ENCODE measurements around the gene MFSD12. TPM values are rescaled to one million over a fixed set of nuclear protein-coding genes. Genes with fewer than 3 reads are reported as not detected.

Gene MFSD12
- total RNA-seq, 1 experiment from 2014 or later = 34.5 TPM

DNA sequence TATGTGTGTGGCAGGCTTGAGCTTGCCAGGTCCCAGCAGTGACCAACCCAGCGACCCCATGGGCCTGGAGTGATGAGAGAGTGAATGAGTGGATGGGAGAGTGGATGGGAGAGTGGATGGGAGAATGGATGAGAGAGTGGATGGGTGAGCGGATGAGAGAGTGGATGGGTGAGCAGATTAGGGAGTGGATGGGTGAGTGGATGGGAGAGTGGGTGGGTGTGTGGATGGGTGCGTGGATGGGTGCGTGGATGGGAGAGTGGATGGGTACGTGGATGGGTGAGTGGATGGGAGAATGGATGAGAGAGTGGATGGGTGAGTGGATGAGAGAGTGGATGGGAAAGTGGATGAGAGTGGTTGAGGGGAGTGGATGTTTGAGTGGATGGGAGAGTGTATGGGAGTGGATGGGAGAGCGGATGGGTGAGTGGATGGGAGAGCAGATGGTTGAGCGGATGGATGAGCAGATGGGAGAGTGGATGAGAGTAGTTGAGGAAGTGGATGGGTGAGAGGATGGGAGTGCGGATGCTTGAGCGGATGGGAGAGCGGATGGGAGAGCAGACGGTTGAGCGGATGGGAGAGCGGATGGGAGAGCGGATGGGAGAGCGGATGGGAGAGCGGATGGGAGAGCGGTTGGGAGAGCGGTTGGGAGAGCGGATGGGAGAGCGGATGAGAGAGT is 28.7 kb downstream of the MFSD12 start:
- H3K27ac ChIP-seq (ENCODE audit: low read length) = no peak overlapping the region

DNA sequence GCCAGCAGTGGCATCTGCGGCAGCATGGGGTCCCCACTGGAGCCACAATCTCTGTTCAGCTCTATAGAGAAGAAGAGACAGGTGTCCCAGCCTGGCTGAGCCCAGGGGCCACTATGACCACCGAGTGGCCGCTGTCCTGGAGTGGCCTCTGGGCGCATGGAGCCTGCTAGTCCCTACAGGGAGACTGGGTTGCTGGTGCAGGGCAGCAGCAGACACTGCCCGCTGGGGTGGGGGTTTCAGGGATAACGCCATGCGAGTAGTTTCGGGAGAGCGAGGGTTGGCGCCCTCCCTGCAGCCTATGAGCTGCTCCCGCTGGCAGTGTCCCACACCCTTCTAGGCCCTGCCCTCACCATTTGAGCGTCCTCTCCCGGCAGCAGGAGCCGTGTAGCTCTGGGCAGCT is 29.3 kb downstream of the MFSD12 start:
- no peaks in the 10 kb centered on the region for H3K9me3 ChIP-seq (ENCODE audit: low read length)
- H3K27ac ChIP-seq (ENCODE audit: low read length) = no peak overlapping the region
- H3K9me2 ChIP-seq (replicated peaks; ENCODE audit: insufficient read depth, low read length) = no peaks in the 10 kb centered on the region
- DNase-seq = no peak
- H3K27me3 ChIP-seq (ENCODE audit: low read length) = no peaks in the 10 kb centered on the region
- H3K4me1 ChIP-seq (ENCODE audit: low read length) = no peaks in the 10 kb centered on the region
- H3K36me3 ChIP-seq (ENCODE audit: insufficient read depth, low read length) = no peaks in the 10 kb centered on the region
- H3K4me2 ChIP-seq (ENCODE audit: low read depth, low read length, poor library complexity, severe bottlenecking) = no peak overlapping the region
- H3K4me3 ChIP-seq (ENCODE audit: low read length) = no peak overlapping the region
- no peaks in the 10 kb centered on the region for H4K20me1 ChIP-seq (ENCODE audit: insufficient read depth, low read depth, low read length)
- H2AFZ ChIP-seq (ENCODE audit: low read length) = no peak overlapping the region
- H3K79me2 ChIP-seq (ENCODE audit: low read length) = no peaks in the 10 kb centered on the region
- H3K9ac ChIP-seq (ENCODE audit: low read length) = no peak overlapping the region

More for the DNA sequence above, 28.7 kb downstream of the MFSD12 start:
- Histone ChIP-seq H3K4me2 (ENCODE audit: low read depth, low read length, poor library complexity, severe bottlenecking) (no peak overlapping the region), H2AFZ (ENCODE audit: low read length) (no peak overlapping the region), H3K79me2 (ENCODE audit: low read length) (no peaks in the 10 kb centered on the region), H4K20me1 (ENCODE audit: insufficient read depth, low read depth, low read length) (no peaks in the 10 kb centered on the region), H3K9me2 (replicated peaks; ENCODE audit: insufficient read depth, low read length) (no peaks in the 10 kb centered on the region), H3K4me3 (ENCODE audit: low read length) (no peak overlapping the region), H3K9ac (ENCODE audit: low read length) (no peak overlapping the region), H3K9me3 (ENCODE audit: low read length) (no peaks in the 10 kb centered on the region), H3K36me3 (ENCODE audit: insufficient read depth, low read length) (no peaks in the 10 kb centered on the region), H3K4me1 (ENCODE audit: low read length) (no peaks in the 10 kb centered on the region), H3K27me3 (ENCODE audit: low read length) (no peaks in the 10 kb centered on the region)
- DNase-seq = no peak

DNA sequence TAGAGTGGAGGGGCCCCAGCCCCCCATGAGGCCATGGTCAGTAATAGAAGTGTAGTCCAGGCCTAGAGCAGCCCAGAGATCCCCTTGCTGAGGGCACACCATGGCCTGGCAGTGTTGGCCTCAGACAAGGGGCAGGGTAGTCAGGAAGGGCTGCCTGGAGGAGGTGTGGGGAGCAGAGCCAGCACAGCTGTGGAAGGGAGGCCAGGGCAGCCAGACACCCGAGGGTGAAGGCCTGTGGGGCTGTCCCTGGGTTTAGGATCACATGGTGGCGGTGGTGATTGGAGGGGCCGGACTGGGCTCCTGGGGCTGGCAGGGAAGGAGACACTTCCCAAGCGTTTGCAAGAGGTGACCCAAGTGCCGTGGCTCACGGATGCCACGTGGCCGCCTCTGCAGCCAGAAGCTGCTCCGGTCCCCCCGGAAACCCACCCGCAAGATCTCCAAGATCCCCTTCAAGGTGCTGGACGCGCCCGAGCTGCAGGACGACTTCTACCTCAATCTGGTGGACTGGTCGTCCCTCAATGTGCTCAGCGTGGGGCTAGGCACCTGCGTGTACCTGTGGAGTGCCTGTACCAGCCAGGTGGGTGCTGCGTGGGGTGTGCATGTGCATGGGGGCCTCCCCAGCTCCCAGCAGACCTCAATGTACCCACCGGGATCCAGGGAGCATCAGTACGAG is 30.0 kb downstream of the MFSD12 start:
- Histone ChIP-seq H3K79me2 (ENCODE audit: low read length) (peaks cover under 1% of the 10 kb centered on the region; the same call in 1 of the 2 replicates), H3K9ac (ENCODE audit: low read length) (no peak overlapping the region), H3K27me3 (ENCODE audit: low read length) (no peaks in the 10 kb centered on the region), H3K27ac (ENCODE audit: low read length) (no peak overlapping the region), H3K9me2 (replicated peaks; ENCODE audit: insufficient read depth, low read length) (no peaks in the 10 kb centered on the region), H3K4me3 (ENCODE audit: low read length) (no peak overlapping the region), H3K9me3 (ENCODE audit: low read length) (no peaks in the 10 kb centered on the region), H2AFZ (ENCODE audit: low read length) (no peak overlapping the region), H4K20me1 (ENCODE audit: insufficient read depth, low read depth, low read length) (no peaks in the 10 kb centered on the region), H3K4me2 (ENCODE audit: low read depth, low read length, poor library complexity, severe bottlenecking) (no peak overlapping the region), H3K4me1 (ENCODE audit: low read length) (no peaks in the 10 kb centered on the region), H3K36me3 (ENCODE audit: insufficient read depth, low read length) (no peaks in the 10 kb centered on the region)
- DNase-seq = no peak

DNA sequence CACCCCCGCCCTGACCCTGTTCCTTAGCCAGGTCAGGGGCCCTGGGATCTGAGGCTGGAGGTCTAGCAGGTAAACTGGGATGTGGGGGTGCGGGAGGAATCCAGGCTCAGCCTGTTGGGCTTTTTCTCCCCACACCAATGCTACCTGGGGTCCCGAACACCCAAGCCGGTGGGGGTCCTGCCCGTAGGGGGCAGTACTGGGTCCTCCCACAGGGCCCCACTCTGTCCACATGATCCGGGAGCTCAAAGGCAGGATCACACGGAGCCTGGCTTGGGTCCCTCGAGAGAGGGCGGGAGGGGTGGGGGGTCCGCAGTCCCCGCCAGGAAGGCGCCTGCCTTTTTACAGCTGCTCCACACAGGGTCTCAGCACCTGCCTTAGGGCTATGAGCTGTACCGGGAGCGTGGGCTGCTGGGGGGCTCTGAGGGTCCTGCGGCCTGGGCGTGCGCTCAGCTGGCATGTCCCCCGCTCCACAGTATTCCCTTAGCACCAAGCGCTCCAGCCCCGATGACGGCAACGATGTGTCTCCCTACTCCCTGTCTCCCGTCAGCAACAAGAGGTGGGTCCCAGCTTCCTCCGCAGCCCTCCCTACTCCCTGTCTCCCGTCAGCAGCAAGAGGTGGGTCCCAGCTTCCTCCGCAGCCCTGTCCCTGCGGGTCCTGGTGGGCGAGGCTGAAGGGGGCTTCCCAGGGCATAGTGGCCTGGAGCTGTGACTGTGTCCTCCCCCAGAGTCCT is 30.7 kb downstream of the MFSD12 start:
- H3K27me3 ChIP-seq (ENCODE audit: low read length) = no peaks in the 10 kb centered on the region
- H3K9ac ChIP-seq (ENCODE audit: low read length) = no peak overlapping the region
- peaks cover 6% of the 10 kb centered on the region; the same call in 1 of the 2 replicates for H3K79me2 ChIP-seq (ENCODE audit: low read length)
- no peaks in the 10 kb centered on the region for H3K9me2 ChIP-seq (replicated peaks; ENCODE audit: insufficient read depth, low read length)
- no peak overlapping the region for H3K4me2 ChIP-seq (ENCODE audit: low read depth, low read length, poor library complexity, severe bottlenecking)
- no peaks in the 10 kb centered on the region for H3K36me3 ChIP-seq (ENCODE audit: insufficient read depth, low read length)
- no peaks in the 10 kb centered on the region for H3K4me1 ChIP-seq (ENCODE audit: low read length)
- no peaks in the 10 kb centered on the region for H3K9me3 ChIP-seq (ENCODE audit: low read length)
- no peaks in the 10 kb centered on the region for H4K20me1 ChIP-seq (ENCODE audit: insufficient read depth, low read depth, low read length)
- DNase-seq = no peak
- no peak overlapping the region for H2AFZ ChIP-seq (ENCODE audit: low read length)
- H3K27ac ChIP-seq (ENCODE audit: low read length) = no peak overlapping the region
- H3K4me3 ChIP-seq (ENCODE audit: low read length) = no peak overlapping the region

GRCh38 chr19:3524904-3525451 is 32.4 kb downstream of the MFSD12 start:
- peaks cover 19% of the 10 kb centered on the region for H3K79me2 ChIP-seq (ENCODE audit: low read length)
- no peaks in the 10 kb centered on the region for H3K4me1 ChIP-seq (ENCODE audit: low read length)
- H3K4me2 ChIP-seq (ENCODE audit: low read depth, low read length, poor library complexity, severe bottlenecking) = no peak overlapping the region
- peaks cover 2% of the 10 kb centered on the region; the same call in 1 of the 2 replicates for H4K20me1 ChIP-seq (ENCODE audit: insufficient read depth, low read depth, low read length)
- no peak overlapping the region for H3K9ac ChIP-seq (ENCODE audit: low read length)
- no peak overlapping the region for H3K4me3 ChIP-seq (ENCODE audit: low read length)
- H3K36me3 ChIP-seq (ENCODE audit: insufficient read depth, low read length) = no peaks in the 10 kb centered on the region
- H3K27me3 ChIP-seq (ENCODE audit: low read length) = no peaks in the 10 kb centered on the region
- H2AFZ ChIP-seq (ENCODE audit: low read length) = no peak overlapping the region
- no peak for DNase-seq
- H3K9me2 ChIP-seq (replicated peaks; ENCODE audit: insufficient read depth, low read length) = no peaks in the 10 kb centered on the region
- H3K27ac ChIP-seq (ENCODE audit: low read length) = no peak overlapping the region
- no peaks in the 10 kb centered on the region for H3K9me3 ChIP-seq (ENCODE audit: low read length)

GRCh38 chr19:3524078-3524842 is 33.1 kb downstream of the MFSD12 start:
- Histone ChIP-seq H3K9ac (ENCODE audit: low read length) (no peak overlapping the region), H3K9me2 (replicated peaks; ENCODE audit: insufficient read depth, low read length) (no peaks in the 10 kb centered on the region), H3K4me1 (ENCODE audit: low read length) (peaks cover 3% of the 10 kb centered on the region; the same call in 1 of the 2 replicates), H3K36me3 (ENCODE audit: insufficient read depth, low read length) (no peaks in the 10 kb centered on the region), H3K79me2 (ENCODE audit: low read length) (peaks cover 26% of the 10 kb centered on the region), H3K27ac (ENCODE audit: low read length) (no peak overlapping the region), H4K20me1 (ENCODE audit: insufficient read depth, low read depth, low read length) (peaks cover 4% of the 10 kb centered on the region; the same call in 1 of the 2 replicates), H3K4me3 (ENCODE audit: low read length) (no peak overlapping the region), H3K27me3 (ENCODE audit: low read length) (no peaks in the 10 kb centered on the region), H2AFZ (ENCODE audit: low read length) (no peak overlapping the region), H3K9me3 (ENCODE audit: low read length) (no peaks in the 10 kb centered on the region), H3K4me2 (ENCODE audit: low read depth, low read length, poor library complexity, severe bottlenecking) (no peak overlapping the region)
- DNase-seq = no peak

DNA sequence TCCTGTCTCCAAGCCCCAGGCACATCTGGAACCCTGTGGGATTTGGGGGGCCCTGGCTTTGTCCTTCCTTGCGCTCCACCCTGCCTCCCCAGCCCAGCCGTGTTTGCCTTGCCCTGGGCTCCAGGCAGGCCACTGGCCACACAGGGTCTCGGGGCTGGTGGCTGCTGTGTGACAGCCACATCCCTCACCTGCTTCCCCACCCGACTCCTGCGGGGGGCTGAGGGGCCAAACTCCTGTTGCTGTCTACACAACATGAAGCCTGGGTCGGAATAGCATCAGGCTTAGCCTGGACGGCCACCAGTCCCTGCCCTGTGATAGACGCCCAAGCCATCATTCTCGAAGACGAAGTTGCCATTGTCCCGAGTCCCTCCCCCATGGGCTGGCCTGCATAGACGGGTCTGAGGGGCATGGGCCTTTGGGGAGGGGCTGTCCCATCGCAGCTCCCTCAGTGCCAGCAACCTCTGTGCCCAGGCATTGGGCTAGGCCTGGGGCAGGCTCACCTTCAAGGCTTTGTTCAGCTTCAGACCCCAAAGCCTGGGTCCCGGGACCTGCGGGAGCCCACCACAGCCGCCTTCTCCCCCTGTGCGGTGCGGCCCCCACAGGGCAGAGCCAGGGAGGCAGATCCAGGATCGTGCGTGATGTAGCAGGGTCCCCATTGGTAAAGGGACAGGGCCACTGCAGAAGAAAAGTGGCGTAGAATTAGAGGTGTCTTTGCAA is 33.9 kb downstream of the MFSD12 start:
- H3K27me3 ChIP-seq (ENCODE audit: low read length) = no peaks in the 10 kb centered on the region
- H3K36me3 ChIP-seq (ENCODE audit: insufficient read depth, low read length) = no peaks in the 10 kb centered on the region
- H3K9me3 ChIP-seq (ENCODE audit: low read length) = no peaks in the 10 kb centered on the region
- no peak overlapping the region for H3K4me3 ChIP-seq (ENCODE audit: low read length)
- peaks cover 9% of the 10 kb centered on the region for H3K4me1 ChIP-seq (ENCODE audit: low read length)
- H3K9ac ChIP-seq (ENCODE audit: low read length) = no peak overlapping the region
- H3K9me2 ChIP-seq (replicated peaks; ENCODE audit: insufficient read depth, low read length) = no peaks in the 10 kb centered on the region
- DNase-seq = no peak
- H3K79me2 ChIP-seq (ENCODE audit: low read length) = peaks cover 33% of the 10 kb centered on the region
- no peak overlapping the region for H3K27ac ChIP-seq (ENCODE audit: low read length)
- H3K4me2 ChIP-seq (ENCODE audit: low read depth, low read length, poor library complexity, severe bottlenecking) = no peak overlapping the region
- H4K20me1 ChIP-seq (ENCODE audit: insufficient read depth, low read depth, low read length) = peaks cover 4% of the 10 kb centered on the region; the same call in 1 of the 2 replicates
- H2AFZ ChIP-seq (ENCODE audit: low read length) = no peak overlapping the region

Measured in Karpas-422 (cell line).